ENCODE data around the gene USP34.

USP34 gene

DNA sequence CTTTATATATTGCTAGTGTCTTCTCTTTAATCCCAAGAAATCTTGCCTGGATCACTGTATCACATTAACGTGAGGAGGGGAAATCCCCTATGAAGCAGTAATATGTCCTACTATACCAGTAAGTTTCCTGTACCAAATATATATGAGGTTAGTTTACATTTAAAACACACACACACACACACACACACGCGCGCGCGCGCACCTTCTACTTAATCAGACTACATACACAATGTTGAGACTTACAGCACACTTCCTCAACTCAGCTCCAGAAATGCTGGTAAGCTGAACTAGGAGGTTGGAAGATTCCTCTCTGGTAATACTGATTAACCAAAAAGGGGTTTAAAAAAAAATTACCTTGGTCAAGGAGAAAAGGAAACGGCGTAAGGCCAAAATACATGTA lies 49.3 kb downstream of the USP34 start:
- Histone ChIP-seq H3K4me3 (ENCODE audit: insufficient read depth, low read length, poor library complexity, severe bottlenecking) (peak overlapping the region; percentile 1), H3K79me2 (ENCODE audit: insufficient read depth, low read length) (peaks cover 97% of the 10 kb centered on the region), H3K9me2 (replicated peaks; ENCODE audit: insufficient read depth, low read length) (no peaks in the 10 kb centered on the region), H3K27me3 (ENCODE audit: low read length) (no peaks in the 10 kb centered on the region), H3K9me3 (ENCODE audit: insufficient read depth, low read length) (no peaks in the 10 kb centered on the region), H3K36me3 (ENCODE audit: low read length) (peaks cover 15% of the 10 kb centered on the region; the same call in 1 of the 2 replicates), H3K4me2 (ENCODE audit: low read depth, low read length, poor library complexity, severe bottlenecking) (peak overlapping the region; percentile 76), H3F3A (ENCODE audit: insufficient read depth) (peaks cover 71% of the 10 kb centered on the region), H4K20me1 (ENCODE audit: low read depth, low read length) (peaks cover 11% of the 10 kb centered on the region; the same call in 1 of the 2 replicates), H3K27ac (ENCODE audit: low read depth, low read length) (peak overlapping the region; percentile 94), H2AFZ (ENCODE audit: low read depth, low read length, severe bottlenecking) (no peak overlapping the region), H3K9ac (ENCODE audit: low read length) (peak overlapping the region; percentile 42)
- TF ChIP-seq, protein P1, sequence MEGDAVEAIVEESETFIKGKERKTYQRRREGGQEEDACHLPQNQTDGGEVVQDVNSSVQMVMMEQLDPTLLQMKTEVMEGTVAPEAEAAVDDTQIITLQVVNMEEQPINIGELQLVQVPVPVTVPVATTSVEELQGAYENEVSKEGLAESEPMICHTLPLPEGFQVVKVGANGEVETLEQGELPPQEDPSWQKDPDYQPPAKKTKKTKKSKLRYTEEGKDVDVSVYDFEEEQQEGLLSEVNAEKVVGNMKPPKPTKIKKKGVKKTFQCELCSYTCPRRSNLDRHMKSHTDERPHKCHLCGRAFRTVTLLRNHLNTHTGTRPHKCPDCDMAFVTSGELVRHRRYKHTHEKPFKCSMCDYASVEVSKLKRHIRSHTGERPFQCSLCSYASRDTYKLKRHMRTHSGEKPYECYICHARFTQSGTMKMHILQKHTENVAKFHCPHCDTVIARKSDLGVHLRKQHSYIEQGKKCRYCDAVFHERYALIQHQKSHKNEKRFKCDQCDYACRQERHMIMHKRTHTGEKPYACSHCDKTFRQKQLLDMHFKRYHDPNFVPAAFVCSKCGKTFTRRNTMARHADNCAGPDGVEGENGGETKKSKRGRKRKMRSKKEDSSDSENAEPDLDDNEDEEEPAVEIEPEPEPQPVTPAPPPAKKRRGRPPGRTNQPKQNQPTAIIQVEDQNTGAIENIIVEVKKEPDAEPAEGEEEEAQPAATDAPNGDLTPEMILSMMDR (IDR thresholded peaks at IDR 0.05; ENCODE audit: insufficient read depth, low read length, poor library complexity, severe bottlenecking), result no peak
- TF ChIP-seq EZH2phosphoT487 (conservative IDR thresholded peaks at IDR 0.05; ENCODE audit: low read length), result no peak

DNA sequence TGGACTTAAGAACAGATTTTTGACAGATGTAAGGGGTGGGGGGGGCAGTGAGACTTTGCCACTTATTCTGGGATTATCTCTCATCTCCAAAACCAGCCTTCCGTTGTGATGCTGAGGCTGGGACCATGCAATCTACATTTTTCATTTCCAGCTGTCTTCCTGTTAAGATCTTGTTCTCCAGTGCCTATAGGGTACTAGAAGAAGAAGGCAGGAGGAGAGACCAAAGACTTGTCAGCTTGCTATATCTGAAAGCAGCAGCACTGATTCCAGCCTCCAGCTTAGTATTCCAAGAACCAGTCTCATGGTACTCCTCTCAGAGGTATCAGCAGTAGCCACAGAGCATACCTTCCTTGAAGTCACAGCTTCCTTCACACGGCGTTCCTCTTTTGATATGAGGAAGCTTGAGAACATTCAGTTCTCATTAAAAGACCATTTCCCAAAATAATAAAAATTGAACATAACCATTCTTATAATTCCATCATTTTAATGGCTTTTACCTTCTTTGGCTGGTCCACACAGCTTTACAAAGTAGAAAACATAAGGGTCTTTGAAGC lies 49.8 kb downstream of the USP34 start:
- H3K4me2 ChIP-seq (ENCODE audit: low read depth, low read length, poor library complexity, severe bottlenecking), result peak overlapping the region; percentile 76
- H4K20me1 ChIP-seq (ENCODE audit: low read depth, low read length), result peaks cover 15% of the 10 kb centered on the region
- TF ChIP-seq, protein P1 (IDR thresholded peaks at IDR 0.05; ENCODE audit: insufficient read depth, low read length, poor library complexity, severe bottlenecking), result no peak
- TF ChIP-seq EZH2phosphoT487 (conservative IDR thresholded peaks at IDR 0.05; ENCODE audit: low read length), result no peak

DNA sequence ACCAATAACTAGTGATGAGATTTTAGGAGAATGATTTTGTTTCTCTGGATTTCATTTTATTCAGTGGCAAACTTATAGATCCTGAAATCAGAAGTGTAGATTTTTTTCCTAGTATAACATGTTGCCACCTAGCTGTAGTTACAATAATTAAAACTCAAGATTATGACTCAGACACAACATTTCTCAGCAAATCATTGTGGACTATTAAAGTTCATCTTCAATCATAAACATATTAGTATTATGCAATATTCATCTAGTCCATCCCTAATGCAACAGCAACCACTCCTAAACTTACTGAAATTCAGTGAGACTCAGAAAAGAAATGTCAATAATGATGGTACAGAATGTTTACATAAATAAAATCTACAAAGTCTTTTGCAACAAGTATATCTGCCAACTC lies 51.3 kb downstream of the USP34 start:
- Histone ChIP-seq H3K9me2 (replicated peaks; ENCODE audit: insufficient read depth, low read length) (no peaks in the 10 kb centered on the region), H3K36me3 (ENCODE audit: low read length) (peaks cover 28% of the 10 kb centered on the region), H3K27me3 (ENCODE audit: low read length) (no peaks in the 10 kb centered on the region), H3F3A (ENCODE audit: insufficient read depth) (peaks cover 62% of the 10 kb centered on the region), H3K4me2 (ENCODE audit: low read depth, low read length, poor library complexity, severe bottlenecking) (peak overlapping the region; percentile 76), H3K27ac (ENCODE audit: low read depth, low read length) (peak overlapping the region; percentile 94), H3K79me2 (ENCODE audit: insufficient read depth, low read length) (peaks cover 98% of the 10 kb centered on the region), H4K20me1 (ENCODE audit: low read depth, low read length) (peaks cover 17% of the 10 kb centered on the region), H3K9ac (ENCODE audit: low read length) (no peak overlapping the region), H2AFZ (ENCODE audit: low read depth, low read length, severe bottlenecking) (no peak overlapping the region), H3K9me3 (ENCODE audit: insufficient read depth, low read length) (no peaks in the 10 kb centered on the region), H3K4me3 (ENCODE audit: insufficient read depth, low read length, poor library complexity, severe bottlenecking) (no peak overlapping the region)
- TF ChIP-seq EZH2phosphoT487 (conservative IDR thresholded peaks at IDR 0.05; ENCODE audit: low read length), result no peak
- TF ChIP-seq, protein P1 (IDR thresholded peaks at IDR 0.05; ENCODE audit: insufficient read depth, low read length, poor library complexity, severe bottlenecking), result peak; percentile 13

More for the DNA sequence above, 49.8 kb downstream of the USP34 start:
- Histone ChIP-seq H3K36me3 (ENCODE audit: low read length) (peaks cover 20% of the 10 kb centered on the region), H3K27ac (ENCODE audit: low read depth, low read length) (peak overlapping the region; percentile 94), H3K9me2 (replicated peaks; ENCODE audit: insufficient read depth, low read length) (no peaks in the 10 kb centered on the region), H3K27me3 (ENCODE audit: low read length) (no peaks in the 10 kb centered on the region), H2AFZ (ENCODE audit: low read depth, low read length, severe bottlenecking) (no peak overlapping the region), H3K9ac (ENCODE audit: low read length) (peak overlapping the region; percentile 42), H3K79me2 (ENCODE audit: insufficient read depth, low read length) (peaks cover 98% of the 10 kb centered on the region), H3K9me3 (ENCODE audit: insufficient read depth, low read length) (no peaks in the 10 kb centered on the region), H3K4me3 (ENCODE audit: insufficient read depth, low read length, poor library complexity, severe bottlenecking) (no peak overlapping the region), H3F3A (ENCODE audit: insufficient read depth) (peaks cover 68% of the 10 kb centered on the region)

Data from SU-DHL-6 (cell line).